HepG2 (cell line): ENCODE measurements around the gene ZMIZ1. TPM values are rescaled to one million over a fixed set of nuclear protein-coding genes. Genes with fewer than 3 reads are reported as not detected.

Experiments used
- HDAC2 ChIP-seq: sonication (generic); formaldehyde crosslinking; IDR thresholded peaks from 2 replicates; pipeline ENCODE4 v1.4.0; 2020; ENCODE audit warnings: missing genetic modification reagents
- HNF1B ChIP-seq: sonication (generic); formaldehyde crosslinking; IDR thresholded peaks from 2 replicates; pipeline ENCODE4 v1.5.1; 2020; ENCODE audit warnings: mild to moderate bottlenecking, moderate library complexity, missing genetic modification reagents
- SMARCC2 ChIP-seq: fragments of 450-650 bp; IDR thresholded peaks from 2 replicates; pipeline ENCODE4 v1.6.1; 2017; ENCODE audit warnings: antibody characterized with exemption, mild to moderate bottlenecking
- TCF7L2 ChIP-seq: IDR thresholded peaks from 2 replicates; pipeline ENCODE4 v1.6.1; 2011; ENCODE audit warnings: mild to moderate bottlenecking, low read depth, low read length, moderate library complexity
- TEAD2 ChIP-seq: sonication (generic); formaldehyde crosslinking; IDR thresholded peaks from 2 replicates; pipeline ENCODE4 v1.9.0; 2021; ENCODE audit warnings: missing genetic modification reagents
- TFAP4 ChIP-seq: sonication (generic); IDR thresholded peaks from 2 replicates; pipeline ENCODE4 v1.6.1; 2016; ENCODE audit warnings: low read depth, borderline replicate concordance
- ZNF276 ChIP-seq: sonication (generic); formaldehyde crosslinking; IDR thresholded peaks from 2 replicates; pipeline ENCODE4 v1.4.0; 2020; ENCODE audit warnings: mild to moderate bottlenecking, low read depth, missing genetic modification reagents
- ZNF331 ChIP-seq: sonication (generic); formaldehyde crosslinking; IDR thresholded peaks from 2 replicates; pipeline ENCODE4 v1.4.0; 2020; ENCODE audit warnings: missing genetic modification reagents
- ZNF441 ChIP-seq: sonication (generic); formaldehyde crosslinking; IDR thresholded peaks from 2 replicates; pipeline ENCODE4 v1.7.0; 2021; ENCODE audit warnings: missing genetic modification reagents, borderline replicate concordance
- ZNF788 ChIP-seq: sonication (generic); formaldehyde crosslinking; IDR thresholded peaks from 2 replicates; pipeline ENCODE4 v1.5.0; 2020; ENCODE audit warnings: mild to moderate bottlenecking, missing genetic modification reagents, borderline replicate concordance
- ZNF841 ChIP-seq: sonication (generic); formaldehyde crosslinking; IDR thresholded peaks from 2 replicates; pipeline ENCODE4 v1.8.1; 2023; ENCODE audit warnings: missing genetic modification reagents, borderline replicate concordance
- polyA plus RNA-seq, 8 experiments: library from polyadenylated mRNA; depleted of rRNA in 3 of 8; stranded (reverse) in 7 of 8; unstranded in 1 of 8; fragments of >200 nt; fragmentation: Illumina TruSeq in 4 of 8; extraction: Trizol in 4 of 8; gene quantifications; 2 replicates each; pipeline versions ENCODE4 v1.2.1 to v1.2.3, GENCODE V29; 2011 to 2016; ENCODE audit warnings: low read depth in 4 of 8, missing spikeins in 1 of 8, mixed read lengths in 1 of 8; ENCODE audit not compliant: insufficient read depth in 1 of 8
- total RNA-seq, 5 experiments: library from RNA; depleted of rRNA; stranded (reverse); fragments of >200 nt; fragmentation: Illumina TruSeq; extraction: Trizol; gene quantifications; 2 replicates each; pipeline ENCODE4 v1.2.3, GENCODE V29; 2016; ENCODE audit warnings: low read depth in 1 of 5
- TF ChIP-seq, protein P1 (sequence below): sonication (generic); formaldehyde crosslinking; IDR thresholded peaks from 2 replicates; pipeline ENCODE4 v1.4.0; 2020; ENCODE audit warnings: mild to moderate bottlenecking, missing genetic modification reagents
- TF ChIP-seq, protein P2 (sequence below): sonication (generic); formaldehyde crosslinking; IDR thresholded peaks from 2 replicates; pipeline ENCODE4 v1.5.1; 2020; ENCODE audit warnings: missing genetic modification reagents, mild to moderate bottlenecking, borderline replicate concordance
- TF ChIP-seq, protein P3 (sequence below): sonication (generic); formaldehyde crosslinking; IDR thresholded peaks from 2 replicates; pipeline ENCODE4 v1.4.0; 2020; ENCODE audit warnings: low read depth, mild to moderate bottlenecking, missing genetic modification reagents

Gene ZMIZ1
- total and polyA plus RNA-seq, 2 of the 13 experiments (the other 11 are each of a cell fraction or from before 2014, with no cell fraction given): 5.3 to 10.2 TPM

DNA sequence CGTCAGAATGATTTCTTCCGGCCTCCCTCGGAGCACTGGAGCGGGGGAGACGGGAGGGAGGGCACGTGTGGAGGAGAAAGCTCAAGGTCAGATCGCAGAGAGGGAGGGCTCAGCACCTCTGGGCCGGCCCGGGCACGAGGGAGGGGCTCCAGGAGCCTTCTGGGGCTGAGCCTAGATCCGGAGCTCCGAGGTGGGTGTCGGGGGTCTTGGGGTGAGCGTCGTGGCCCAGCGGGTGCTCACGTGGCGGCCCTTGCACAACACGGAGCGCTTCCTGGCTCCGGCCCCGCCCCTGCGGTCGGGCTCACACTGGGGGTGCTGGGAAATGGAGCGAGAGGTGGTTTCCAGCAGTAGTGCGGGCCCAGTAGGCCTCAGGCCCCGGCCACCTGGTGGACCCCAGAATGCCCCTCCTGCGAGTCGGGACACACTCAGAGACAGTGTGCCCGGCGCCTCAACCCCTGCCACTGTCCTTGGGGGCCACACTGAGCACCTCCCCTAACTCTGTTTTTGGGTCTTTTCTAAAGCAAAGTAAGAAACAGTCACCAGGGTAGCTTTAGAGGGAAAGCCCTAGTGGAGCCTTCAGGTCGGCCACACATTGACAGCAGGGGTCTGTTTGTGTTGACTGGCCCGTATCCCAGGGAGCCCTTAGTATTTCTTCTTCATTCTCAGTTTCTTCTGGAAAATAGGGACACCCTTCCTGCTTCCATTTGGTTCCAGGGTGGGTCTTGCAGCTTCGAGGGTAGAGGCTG is 279.3 kb downstream of the ZMIZ1 start (continued):
- TF ChIP-seq, protein P1, sequence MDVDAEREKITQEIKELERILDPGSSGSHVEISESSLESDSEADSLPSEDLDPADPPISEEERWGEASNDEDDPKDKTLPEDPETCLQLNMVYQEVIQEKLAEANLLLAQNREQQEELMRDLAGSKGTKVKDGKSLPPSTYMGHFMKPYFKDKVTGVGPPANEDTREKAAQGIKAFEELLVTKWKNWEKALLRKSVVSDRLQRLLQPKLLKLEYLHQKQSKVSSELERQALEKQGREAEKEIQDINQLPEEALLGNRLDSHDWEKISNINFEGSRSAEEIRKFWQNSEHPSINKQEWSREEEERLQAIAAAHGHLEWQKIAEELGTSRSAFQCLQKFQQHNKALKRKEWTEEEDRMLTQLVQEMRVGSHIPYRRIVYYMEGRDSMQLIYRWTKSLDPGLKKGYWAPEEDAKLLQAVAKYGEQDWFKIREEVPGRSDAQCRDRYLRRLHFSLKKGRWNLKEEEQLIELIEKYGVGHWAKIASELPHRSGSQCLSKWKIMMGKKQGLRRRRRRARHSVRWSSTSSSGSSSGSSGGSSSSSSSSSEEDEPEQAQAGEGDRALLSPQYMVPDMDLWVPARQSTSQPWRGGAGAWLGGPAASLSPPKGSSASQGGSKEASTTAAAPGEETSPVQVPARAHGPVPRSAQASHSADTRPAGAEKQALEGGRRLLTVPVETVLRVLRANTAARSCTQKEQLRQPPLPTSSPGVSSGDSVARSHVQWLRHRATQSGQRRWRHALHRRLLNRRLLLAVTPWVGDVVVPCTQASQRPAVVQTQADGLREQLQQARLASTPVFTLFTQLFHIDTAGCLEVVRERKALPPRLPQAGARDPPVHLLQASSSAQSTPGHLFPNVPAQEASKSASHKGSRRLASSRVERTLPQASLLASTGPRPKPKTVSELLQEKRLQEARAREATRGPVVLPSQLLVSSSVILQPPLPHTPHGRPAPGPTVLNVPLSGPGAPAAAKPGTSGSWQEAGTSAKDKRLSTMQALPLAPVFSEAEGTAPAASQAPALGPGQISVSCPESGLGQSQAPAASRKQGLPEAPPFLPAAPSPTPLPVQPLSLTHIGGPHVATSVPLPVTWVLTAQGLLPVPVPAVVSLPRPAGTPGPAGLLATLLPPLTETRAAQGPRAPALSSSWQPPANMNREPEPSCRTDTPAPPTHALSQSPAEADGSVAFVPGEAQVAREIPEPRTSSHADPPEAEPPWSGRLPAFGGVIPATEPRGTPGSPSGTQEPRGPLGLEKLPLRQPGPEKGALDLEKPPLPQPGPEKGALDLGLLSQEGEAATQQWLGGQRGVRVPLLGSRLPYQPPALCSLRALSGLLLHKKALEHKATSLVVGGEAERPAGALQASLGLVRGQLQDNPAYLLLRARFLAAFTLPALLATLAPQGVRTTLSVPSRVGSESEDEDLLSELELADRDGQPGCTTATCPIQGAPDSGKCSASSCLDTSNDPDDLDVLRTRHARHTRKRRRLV (CRISPR knock-in tag): peak; percentile 71
- TF ChIP-seq ZNF276 (CRISPR knock-in tag): no peak
- TF ChIP-seq HDAC2 (CRISPR knock-in tag): peak; percentile 44; the same call in 1 of the 2 replicates
- no peak for TF ChIP-seq TFAP4
- no peak for TF ChIP-seq SMARCC2
- peak; percentile 75 for TF ChIP-seq HNF1B
- TF ChIP-seq ZNF841 (CRISPR knock-in tag): no peak
- TF ChIP-seq, protein P2, sequence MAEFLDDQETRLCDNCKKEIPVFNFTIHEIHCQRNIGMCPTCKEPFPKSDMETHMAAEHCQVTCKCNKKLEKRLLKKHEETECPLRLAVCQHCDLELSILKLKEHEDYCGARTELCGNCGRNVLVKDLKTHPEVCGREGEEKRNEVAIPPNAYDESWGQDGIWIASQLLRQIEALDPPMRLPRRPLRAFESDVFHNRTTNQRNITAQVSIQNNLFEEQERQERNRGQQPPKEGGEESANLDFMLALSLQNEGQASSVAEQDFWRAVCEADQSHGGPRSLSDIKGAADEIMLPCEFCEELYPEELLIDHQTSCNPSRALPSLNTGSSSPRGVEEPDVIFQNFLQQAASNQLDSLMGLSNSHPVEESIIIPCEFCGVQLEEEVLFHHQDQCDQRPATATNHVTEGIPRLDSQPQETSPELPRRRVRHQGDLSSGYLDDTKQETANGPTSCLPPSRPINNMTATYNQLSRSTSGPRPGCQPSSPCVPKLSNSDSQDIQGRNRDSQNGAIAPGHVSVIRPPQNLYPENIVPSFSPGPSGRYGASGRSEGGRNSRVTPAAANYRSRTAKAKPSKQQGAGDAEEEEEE: no peak
- TF ChIP-seq ZNF441 (CRISPR knock-in tag): no peak
- TF ChIP-seq TEAD2 (CRISPR knock-in tag): no peak
- no peak; the same call in 1 of the 2 replicates for TF ChIP-seq ZNF331 (CRISPR knock-in tag)
- peak; percentile 77; the same call in 1 of the 2 replicates for TF ChIP-seq ZNF788 (CRISPR knock-in tag)
- TF ChIP-seq, protein P3, sequence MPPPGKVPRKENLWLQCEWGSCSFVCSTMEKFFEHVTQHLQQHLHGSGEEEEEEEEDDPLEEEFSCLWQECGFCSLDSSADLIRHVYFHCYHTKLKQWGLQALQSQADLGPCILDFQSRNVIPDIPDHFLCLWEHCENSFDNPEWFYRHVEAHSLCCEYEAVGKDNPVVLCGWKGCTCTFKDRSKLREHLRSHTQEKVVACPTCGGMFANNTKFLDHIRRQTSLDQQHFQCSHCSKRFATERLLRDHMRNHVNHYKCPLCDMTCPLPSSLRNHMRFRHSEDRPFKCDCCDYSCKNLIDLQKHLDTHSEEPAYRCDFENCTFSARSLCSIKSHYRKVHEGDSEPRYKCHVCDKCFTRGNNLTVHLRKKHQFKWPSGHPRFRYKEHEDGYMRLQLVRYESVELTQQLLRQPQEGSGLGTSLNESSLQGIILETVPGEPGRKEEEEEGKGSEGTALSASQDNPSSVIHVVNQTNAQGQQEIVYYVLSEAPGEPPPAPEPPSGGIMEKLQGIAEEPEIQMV (CRISPR knock-in tag): no peak
- TF ChIP-seq TCF7L2: no peak
